Measurements from ENCODE around the gene FYN.

FYN gene

DNA sequence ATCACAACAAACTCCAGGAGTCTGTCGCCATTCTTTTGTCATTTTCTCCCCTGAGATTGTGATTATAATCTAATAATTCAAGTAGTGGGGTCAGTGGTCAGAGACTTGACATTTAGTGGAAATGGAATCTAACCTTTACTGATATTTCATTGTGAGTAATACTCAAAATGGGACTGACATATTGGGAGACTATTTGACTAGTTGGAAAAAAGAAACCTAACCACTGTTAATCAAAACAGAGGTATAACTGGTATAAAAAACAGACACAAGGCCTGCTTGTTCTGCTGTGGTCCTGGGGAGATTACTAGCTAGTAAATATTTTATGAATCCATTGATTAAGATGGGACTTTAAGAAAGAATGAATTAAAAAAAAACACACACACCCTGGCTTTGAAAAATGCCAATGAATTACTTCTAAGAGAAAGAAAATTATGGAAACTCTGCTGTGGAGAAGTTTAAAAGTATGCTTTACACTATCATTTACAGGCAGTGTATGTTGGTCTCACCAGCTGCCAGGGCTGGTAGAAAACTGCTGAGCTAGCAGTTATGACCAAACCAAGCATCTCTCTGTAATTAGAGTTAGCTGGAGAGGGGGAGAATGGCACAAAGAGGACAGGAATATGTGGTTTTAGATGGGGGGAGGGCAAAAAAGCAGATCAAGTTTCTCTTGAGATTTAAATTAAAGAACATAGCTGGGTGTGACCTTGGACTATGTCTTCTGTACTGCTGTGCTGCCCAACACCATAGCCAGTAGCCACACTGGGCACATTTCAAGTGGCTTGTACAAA is 103.7 kb downstream of the FYN start:
- DNase-seq (ENCODE audit: low read depth): no peak

DNA sequence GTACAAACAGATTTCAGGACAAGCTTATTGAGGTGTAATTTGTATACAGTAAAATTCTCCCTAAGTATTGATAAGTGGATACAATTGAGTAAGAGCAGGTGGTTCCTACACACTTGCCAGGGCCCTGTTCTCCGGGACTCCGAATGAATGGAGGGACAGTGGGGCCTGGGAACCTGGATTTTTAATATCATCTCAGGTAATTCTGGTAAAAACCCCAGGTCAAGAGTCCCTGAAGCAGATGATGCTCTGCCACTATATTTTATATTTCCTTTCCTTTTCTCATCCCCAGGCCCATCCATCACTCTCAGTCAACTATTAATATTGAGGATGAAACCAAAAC is 104.9 kb downstream of the FYN start:
- DNase-seq (ENCODE audit: low read depth): no peak

DNA sequence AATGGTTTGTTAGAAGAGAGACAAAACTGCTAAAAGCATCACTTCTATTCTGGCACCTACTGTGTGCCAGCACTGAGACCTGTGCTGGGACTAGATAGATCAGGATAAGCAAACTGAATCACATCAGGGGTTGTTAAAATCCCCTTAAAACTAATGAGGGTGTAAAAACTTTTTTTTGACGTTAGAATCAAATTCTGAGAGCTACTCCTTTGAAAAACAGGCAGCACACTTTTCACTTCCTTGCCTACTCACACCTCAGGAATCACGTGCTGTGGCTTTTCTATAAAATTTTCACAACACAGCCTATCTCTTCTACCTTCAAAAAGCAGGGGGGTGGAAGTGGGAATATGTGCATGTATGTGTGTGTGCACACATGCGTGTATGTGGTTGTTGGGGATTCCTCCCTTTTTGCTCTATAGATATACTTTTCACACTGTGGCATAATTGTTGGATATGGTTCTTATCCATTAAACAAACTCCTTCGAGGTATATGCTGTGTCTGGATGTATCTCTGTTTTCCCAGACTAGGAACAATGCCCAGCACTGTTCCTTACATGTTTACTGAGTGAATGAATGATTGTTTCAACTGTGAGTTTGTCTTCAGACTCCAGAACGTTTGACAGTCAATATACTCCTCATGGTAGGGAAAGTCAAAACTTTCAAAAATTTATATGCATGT is 105.4 kb downstream of the FYN start:
- DNase-seq (ENCODE audit: low read depth): no peak

DNA sequence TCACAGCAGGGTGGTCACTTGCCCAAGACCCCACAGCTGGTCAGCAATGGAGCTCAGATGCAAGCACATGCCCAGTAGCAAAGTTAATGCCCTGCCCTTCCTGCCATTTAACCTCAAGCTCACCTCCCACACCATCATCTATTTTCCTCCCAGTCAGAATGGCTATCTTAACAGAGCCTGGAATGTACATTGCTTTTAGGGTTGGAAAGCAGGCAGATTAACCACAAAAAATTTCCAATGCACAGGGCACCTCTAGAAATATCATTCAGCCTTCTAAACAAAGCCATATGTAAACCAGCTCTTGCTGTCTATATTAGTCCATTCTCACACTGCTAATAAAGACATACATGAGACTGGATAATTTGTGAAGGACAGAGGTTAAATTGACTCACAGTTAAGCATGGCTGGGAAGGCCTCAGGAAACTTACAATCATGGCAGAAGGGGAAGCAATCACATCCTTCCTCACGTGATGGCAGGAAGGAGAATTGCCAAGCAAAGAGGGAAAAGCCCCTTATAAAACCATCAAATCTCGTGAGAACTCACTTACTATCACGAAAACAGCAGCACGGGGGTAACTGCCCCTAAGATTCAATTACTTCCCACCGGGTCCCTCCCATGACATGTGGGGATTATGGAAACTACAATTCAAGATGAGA is 106.9 kb downstream of the FYN start:
- DNase-seq (ENCODE audit: low read depth): no peak

DNA sequence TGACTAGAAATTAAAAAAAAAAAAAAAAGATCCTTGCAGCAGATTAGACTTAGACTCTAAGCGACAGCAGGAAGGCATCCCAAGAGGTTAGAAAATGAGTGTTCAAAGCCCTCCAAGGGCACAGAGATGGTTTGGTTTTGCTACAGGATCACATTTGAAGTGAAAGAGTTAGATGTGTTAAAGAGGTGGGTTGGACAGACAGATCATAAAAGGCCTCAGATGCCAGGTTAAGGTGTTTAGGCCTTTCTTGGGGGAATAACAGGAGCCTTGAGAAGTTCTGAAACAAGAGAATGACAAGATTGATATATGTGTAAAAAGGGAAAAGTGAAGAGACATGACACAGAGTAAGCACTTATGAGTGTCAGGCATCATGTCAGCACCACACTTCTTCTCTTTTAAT is 107.5 kb downstream of the FYN start:
- DNase-seq (ENCODE audit: low read depth): no peak

DNA sequence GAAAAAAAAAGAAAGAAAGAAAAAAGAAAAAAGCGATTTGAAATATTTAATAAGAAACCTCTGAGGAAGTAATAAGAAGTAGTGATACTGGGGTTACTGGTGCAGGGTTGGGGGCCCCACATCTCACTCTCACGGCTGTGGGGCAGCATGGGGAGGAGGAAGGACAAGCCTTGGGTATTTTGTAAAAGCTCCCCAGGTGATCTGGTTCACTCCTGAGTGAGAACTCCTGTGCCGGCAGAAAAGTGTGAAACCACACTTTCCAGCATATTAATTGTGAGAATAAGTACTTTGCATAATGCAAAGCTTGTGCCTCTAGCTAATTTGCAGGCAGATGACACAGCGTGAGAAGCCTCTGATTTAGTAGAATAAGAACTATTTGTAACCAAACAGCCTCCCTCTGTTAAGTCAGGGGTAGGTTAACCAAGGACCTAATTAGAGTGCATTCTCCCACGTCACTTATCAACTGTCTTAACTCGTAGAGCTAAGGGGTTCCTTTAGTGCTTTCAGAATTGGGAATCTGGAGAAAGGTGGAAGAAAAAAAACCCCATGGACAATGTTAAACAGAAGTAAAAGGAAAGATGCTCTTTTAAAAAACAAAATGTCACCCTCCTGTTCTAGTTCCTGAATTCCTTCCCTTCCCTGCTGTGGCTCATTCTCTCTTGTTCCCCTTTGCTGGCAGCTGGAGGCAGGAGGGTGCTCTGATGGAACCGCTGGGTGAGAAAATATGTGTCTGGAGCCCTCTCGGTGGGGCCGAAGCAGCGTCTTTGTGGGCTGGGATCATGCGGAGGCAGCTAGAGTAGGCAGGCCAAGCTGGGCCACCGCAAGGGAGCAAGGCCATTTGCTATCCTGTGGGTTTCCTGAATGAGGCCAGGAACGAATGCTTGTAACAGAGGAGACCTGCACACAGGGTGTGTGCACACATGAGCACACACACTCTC is 108.7 kb downstream of the FYN start:
- DNase-seq (ENCODE audit: low read depth): no peak

DNA sequence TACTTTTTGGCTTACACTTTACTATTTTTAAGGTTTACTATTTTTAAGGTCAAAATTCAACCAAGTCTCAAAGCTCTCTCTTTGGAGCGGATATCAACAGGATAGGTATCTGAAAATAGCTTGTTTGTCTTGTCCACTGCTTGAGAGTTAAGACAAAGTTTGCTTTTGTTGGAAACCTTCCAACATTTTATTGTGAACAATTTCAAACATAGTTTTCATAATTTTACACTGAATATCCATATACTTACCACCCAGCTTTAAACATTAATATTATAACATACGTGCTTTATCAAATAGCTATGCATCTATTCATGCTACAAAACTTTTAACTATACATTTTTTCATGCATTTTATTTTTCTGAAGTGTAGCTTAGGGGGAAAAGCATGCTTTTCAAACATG is 109.9 kb downstream of the FYN start:
- DNase-seq (ENCODE audit: low read depth): no peak

DNA sequence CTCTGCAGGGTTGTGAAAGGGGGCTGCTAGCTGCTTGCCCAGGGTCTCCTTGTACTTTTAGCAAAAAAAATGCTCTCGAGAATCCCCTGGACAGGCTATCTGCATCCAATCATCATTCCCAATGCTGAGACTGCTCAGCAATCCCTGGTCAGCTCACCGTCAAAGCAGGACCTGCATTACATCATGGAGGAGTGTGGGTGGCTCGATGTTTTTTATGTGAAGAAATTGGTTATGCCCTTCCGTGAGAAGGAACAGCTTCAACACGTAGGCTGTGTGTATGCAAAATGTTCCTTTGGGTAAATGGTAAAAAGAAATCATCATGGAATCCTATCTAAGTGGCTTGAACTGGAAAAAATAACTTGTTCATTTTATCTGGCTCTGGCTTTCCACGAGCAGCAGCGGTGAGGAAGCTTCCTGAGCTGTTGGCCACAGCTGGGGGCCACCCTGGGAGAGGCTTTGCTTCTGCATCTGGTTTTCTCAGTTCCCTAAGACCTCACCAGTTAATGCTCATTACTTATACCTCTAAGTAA is 111.4 kb downstream of the FYN start:
- no peak for DNase-seq (ENCODE audit: low read depth)

DNA sequence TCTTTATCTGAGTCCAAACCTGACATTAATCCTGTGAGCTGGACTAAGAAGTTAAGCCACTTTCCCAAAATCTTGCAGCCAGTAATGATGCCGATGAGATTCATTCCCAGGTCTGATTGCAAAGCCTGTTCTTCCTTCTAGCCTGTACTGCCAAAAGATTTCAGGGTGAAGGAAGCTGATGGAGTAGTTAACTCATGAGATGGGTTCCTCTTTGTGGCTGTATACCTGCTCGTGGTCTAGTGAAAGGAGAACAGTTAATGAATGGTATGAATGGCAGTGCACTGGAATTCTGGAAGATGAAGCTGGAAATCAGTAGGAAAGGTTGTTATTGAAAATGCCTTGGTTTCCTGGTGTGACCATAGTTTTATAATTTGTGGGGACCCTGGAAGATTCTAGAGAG is 112.0 kb downstream of the FYN start:
- DNase-seq (ENCODE audit: low read depth): no peak

DNA sequence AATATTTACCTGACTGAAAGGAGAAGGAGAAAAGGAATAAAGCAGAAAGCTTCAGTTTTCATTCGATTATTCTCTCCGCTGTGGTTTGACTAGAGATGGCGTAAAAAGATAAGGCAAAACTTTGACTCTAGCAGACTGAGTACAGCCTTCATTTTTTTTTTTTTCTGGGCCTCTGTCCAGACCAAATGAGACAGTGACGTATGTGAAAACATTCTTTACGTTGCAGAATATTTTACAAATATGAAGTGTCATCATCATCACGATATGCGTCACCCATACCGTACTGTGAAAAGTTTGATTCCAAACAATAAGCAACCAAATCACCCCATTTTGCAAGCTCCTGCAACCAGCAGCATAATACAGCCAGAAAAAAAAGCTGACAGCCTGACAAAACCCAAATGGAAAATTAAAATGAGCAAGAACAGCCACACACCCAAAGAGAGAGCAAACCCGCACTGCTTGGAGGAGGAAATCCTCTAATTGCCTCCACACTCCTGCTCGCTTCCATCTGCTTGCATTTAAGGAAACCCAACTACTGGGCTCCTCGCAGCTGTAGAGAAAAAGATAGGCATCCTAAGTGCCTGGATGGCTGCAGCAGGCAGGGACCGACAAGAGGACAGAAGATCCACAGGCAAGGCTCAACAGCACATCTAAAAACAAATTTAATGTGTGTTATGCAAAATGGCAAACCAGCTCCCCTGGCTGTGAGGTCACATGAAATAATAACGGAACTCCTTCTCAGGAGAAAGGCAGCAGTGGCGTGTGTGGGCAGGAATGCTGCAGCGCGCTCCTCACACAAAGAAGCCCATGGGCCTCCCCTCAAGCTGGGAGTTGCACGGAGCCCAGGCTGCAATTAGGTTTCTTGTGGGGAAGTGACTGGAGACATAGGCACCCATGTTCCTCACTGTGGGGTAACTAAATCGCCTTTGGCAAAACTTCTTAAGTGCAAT is 113.1 kb downstream of the FYN start:
- DNase-seq (ENCODE audit: low read depth): no peak

DNA sequence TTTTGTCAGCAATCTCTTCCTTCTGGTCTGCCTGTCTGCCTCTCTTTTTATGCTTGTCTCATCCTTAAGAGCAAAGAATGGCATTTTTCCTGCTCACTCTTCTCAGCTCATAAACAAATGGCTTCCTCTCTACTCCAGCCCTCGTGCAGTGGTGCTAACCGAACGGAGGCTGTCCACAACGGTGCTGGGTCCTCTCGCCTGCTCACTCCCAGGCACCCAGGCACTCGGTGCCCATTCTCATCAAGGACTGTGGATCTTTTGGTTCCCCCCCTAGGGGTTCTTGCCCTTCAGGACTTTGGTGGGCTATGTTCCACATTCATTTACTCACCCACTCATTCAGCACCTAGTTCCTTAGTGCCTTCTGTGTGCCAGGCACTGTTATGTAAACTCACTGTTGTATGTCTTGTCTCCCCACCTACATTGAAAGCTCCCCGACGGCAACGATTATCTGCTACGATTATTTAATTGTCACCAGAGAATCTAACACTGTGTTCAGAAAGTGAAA is 113.9 kb downstream of the FYN start:
- no peak for DNase-seq (ENCODE audit: low read depth)

DNA sequence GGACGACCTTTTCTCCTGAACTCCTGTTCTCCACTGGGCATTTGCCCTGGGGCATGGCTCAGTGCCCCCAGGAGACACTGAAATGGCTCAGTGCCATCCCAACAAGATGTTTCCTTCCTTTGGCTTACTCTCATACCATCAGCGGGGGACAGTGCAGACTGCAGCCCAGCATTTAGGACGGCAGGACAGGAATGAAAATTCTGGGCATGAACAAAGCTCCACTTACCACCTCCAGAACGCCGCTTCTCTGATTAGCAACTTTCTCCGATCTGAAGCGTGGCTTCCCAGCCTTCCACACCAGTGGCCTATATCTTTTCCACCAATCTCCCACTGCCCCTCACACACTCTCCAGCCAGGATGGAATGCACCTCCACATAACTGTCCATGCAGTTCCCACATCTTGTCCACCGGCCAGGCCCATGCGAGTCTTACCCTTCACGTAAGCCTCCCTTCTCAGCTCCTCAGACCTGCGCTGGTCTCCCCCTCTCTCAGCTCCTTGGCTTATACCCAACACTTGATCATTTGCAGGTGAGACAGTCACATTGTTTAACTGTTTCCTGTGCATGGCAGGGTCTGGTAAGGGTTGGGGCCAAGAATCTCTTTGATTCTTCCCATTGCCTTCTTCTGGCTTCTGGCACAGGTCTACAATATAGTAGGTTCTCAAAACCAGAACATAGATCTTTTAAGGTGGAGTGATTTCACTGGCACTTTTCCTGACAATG is 114.5 kb downstream of the FYN start:
- DNase-seq (ENCODE audit: low read depth): no peak

DNA sequence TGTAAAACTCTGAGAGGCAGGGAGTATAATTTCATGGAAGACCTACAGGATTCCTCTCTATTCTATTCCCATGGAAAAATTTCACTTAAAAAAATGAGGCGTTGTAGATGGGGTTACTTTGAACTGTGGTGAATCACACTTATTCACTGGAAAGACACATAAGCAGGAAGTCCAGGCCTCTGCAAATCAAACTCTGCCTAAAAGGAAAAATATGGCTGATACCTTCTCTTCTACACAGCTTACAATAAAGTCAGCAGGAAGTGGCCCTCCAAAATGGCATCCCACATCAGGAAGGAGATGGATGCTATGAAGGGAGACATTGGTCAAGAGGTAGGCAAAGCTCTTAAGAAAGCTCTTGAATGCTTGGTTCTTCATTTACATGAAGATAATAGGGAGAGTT is 115.9 kb downstream of the FYN start:
- peak; percentile 72 for DNase-seq (ENCODE audit: low read depth)

DNA sequence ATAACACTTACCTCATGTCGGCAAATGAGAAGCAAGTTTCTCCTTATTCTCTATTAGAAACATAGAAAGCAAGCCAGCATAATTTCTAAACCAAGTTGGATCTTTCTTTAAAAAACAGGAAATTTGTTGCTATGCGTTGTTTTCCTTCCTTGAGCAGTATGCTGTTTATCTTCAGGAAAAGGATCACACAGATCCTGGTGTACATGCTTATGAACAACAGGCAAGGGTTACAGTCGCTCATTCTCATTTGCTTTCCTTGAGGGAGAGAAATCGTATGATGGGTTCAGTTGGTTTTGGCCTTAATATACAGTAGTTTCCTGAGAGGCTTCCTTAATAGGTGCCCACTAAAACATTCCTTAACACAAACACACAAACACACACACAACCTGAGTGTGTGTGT is 118.8 kb downstream of the FYN start:
- no peak for DNase-seq (ENCODE audit: low read depth)

DNA sequence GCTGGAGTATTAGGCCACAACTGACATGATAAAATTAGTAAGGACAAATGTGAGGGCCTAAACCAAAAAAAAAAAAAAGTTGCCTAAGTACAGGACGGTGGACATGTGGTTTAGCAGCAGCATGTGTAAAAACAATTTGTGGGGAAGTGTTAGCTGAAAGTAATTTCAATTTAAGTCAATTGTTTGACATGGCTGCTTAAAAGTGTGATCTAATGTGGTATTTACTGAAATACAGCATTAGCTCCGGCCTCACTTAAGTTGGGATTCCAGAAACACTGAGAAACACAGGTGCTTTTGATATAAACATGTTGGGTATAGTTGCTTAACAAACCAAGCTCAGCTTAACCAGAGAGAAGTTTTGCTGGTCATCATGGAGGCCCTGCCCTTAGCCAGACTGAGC is 119.7 kb downstream of the FYN start:
- DNase-seq (ENCODE audit: low read depth): no peak

DNA sequence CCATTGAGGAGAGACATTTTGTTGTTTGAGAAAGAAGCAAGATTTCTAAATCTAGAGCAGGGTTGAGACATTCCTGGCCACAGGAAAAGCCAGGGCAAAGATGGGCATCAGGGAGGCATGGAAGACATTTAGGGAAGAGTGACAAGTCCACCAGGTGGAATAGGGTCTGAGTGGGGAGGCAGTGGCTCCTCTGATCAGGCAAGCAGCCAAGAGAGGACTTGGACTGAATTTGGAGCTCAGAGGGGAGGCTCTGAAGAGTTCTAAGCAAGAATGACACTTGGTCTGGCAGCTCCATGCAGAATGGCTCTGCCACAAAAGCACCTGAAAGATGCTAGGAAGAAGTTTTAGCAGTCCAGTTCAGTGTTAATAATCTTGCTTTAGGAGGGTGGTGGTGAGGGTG is 120.8 kb downstream of the FYN start:
- no peak for DNase-seq (ENCODE audit: low read depth)

DNA sequence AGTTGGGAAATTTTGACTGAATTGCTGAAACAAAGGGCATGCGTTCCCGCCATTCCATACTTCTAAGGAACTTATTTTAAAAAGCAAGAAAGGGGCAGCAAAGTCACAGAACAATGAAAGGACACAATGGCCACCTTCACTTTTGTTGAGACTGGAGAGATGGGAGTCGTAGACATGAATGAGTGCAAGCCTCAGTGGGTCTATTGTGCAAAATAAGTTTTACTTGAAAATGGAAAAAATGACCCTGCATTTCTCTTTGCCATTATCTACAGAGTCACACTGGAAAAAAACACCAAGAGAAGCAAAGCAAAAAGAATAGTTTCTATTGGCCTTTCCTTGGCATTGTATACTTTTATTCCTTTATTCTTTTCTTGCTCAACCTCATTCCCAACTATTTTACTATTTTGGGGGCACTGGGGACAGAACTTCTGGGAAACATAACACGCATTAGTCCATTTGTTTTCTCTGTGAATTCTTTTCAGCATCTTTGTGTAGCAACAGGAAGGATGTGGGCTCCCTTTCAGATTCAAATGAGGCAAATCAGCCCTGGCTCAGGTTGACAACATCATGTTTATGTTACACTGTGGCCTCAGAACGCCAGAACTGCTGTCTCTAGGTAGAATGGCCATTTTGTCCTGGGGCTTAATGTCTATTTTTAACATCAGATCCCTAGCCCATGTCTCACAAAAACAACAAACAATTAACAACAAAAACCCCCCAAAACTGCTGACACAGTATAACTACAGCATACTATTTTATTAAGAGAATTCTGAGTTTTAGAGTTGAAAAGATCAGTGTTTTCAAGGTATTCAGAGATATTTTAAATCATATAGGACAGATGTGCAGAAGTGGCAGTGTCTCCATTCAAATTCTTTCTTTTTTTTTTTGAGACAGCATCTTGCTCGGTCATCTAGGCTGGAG is 122.2 kb downstream of the FYN start:
- peak; percentile 27 for DNase-seq (ENCODE audit: low read depth)

DNA sequence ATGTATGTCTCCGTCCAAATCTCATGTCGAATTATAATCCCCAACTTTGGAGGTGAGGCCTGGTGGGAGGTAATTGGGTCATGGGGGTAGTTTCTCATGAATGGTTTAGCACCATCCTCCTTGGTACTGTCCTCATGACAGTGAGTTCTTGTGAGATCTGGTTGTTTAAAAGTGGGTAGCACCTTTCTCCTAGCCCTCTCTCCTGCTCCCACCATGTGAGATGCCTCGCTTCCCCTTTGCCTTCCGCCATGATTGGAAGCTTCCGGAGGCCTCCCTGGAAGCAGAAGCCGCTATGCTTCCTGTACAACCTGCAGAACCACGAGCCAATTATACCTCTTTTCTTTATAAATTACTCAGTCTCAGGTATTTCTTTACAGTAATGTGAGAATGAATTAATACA is 123.1 kb downstream of the FYN start:
- DNase-seq (ENCODE audit: low read depth): no peak

DNA sequence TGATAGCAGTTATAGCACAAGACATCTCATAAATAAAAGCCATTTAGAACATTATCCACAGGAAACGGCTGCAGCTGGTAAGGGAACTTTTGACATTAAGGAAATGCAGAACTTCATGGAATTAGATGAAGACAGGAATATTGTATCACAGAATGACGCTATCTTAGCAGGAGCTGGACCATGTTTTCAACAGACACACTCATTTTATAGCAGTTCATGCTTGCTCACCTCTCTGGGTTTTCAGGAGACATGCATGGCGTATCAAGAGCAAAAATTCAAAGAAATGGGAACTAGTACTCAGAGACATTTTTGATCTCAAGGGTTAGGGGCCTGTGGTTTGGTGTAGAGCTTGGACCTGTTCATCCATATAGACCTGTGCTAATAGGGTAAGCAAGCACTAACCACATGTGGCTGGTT is 125.0 kb downstream of the FYN start:
- no peak for DNase-seq (ENCODE audit: low read depth)
